GM12873 (cell line): ENCODE results near the gene STK32B.

Experiments
- CTCF ChIP-seq: IDR thresholded peaks from 2 replicates; pipeline ENCODE4 v1.5.1; 2012; ENCODE audit warnings: low read depth, mild to moderate bottlenecking, moderate library complexity, low read length, control low read depth; ENCODE audit not compliant: insufficient read depth; ENCODE audit errors: missing control alignments

STK32B gene

DNA sequence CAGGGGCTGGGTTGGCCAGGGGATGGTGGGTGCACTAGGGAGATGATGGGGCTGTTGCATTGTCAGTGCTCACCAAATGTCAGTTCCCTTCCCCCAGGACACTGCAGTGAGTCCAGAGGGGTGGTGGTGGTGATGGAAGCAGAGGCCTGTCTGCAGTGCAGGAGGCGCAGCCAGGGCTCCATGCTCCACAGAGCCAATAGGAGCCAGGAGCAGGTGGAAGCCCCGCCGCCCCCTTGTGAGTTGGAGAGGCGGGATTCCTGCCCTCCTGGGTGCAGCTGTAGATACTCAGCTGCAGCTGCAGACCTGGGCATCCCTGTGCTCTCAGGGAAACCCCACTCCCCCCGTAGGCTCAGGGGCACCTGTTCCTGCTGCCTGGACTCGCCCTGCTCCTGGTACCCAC lies 372.4 kb downstream of the STK32B start:
- TF ChIP-seq CTCF: no peak

DNA sequence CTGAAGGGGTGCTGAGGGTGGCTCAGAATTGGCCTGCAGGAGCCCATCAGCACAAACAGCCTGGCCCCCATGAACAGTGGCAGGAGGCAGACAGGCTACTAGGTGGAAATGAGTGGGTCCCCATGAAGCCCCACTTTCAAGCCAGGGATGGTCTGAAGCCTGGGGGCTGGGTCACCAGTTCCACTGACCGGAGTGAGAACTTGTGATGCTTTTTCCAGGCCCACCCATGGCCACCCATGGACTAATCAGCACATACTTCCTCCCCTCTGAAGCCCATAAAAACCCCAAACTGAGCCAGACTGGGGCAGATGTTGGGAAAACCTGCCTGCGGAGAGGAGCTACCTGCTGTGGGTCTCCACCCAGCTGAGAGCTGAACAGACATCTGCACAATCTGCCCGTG lies 372.9 kb downstream of the STK32B start:
- no peak for TF ChIP-seq CTCF

DNA sequence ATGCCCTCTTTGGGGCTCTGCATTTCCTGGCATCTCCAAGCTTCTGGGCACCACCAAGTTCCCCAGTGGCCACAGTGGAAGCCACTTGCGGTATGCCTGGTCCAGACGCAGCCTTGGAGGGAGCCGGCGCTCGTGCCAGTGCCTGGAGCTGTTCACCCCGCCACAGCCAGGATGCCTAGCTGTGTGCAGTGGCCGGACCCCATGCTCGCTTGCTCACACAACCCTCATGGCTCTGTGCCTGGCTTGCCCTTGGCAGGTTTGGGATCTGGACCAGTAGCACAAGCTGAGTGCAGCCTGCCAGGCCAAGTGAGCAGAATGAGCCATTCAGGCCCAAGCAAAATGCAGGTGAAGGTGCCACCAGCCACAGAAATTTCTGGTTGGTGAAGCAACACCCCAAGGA lies 373.6 kb downstream of the STK32B start:
- TF ChIP-seq CTCF: no peak

- TF ChIP-seq CTCF: no peak
Measured at GRCh38 chr4:5429747-5430146, 378.5 kb downstream of the STK32B start.

GRCh38 chr4:5433196-5433595 lies 381.9 kb downstream of the STK32B start:
- TF ChIP-seq CTCF: no peak

DNA sequence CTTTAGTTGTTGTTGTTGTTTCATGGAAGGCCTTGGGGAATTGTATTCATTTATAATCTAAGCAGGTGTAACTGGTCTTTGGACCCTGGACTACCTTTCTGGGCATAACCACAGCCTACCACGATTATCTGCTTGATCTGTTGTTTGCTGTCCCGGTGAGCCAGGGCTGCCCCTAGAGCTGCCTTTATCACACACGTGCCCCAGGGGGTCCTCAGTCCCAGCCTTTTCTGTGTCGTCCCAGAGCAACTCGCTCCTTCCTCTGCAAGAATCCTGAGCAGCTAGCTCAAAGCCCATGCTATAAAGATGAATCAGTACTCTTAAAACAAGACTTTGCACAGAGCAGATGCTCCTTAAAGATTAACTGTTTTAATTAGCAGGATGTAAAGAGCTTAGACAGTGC lies 383.9 kb downstream of the STK32B start:
- no peak for TF ChIP-seq CTCF

GRCh38 chr4:5435823-5436222 lies 384.5 kb downstream of the STK32B start:
- no peak for TF ChIP-seq CTCF
